DOHH2 (cell line): ENCODE measurements around the gene GARNL3.

ENCODE experiments used
- H3F3A ChIP-seq: fragments of 200-600 bp; sonication (generic), shearing (Covaris generic); 2 replicates; pipeline ENCODE4 v1.6.0; 2016; ENCODE audit warnings: antibody characterized with exemption, mild to moderate bottlenecking; ENCODE audit not compliant: control insufficient read depth, insufficient read depth
- H3K27ac ChIP-seq: fragments of 200-600 bp; sonication (generic); 2 replicates; pipeline ENCODE4 v1.5.1; 2014; ENCODE audit warnings: low read depth, mild to moderate bottlenecking, low read length, moderate library complexity
- H3K27me3 ChIP-seq: fragments of 200-600 bp; sonication (generic); 2 replicates; pipeline ENCODE4 v1.6.1; 2014; ENCODE audit warnings: mild to moderate bottlenecking, low read length, mixed read lengths; ENCODE audit not compliant: control insufficient read depth
- H3K36me3 ChIP-seq: fragments of 200-600 bp; sonication (generic); 2 replicates; pipeline ENCODE4 v1.6.1; 2014; ENCODE audit warnings: mild to moderate bottlenecking, low read length, moderate library complexity, mixed read lengths; ENCODE audit not compliant: control insufficient read depth
- H3K4me1 ChIP-seq: fragments of 200-600 bp; sonication (generic); 2 replicates; pipeline ENCODE4 v1.6.1; 2014; ENCODE audit warnings: mild to moderate bottlenecking, low read length, mixed read lengths; ENCODE audit not compliant: control insufficient read depth
- H3K4me2 ChIP-seq: fragments of 200-600 bp; sonication (generic); 2 replicates; pipeline ENCODE4 v1.6.0; 2014; ENCODE audit warnings: mild to moderate bottlenecking, low read length, moderate library complexity
- H3K4me3 ChIP-seq: fragments of 200-600 bp; sonication (generic); 2 replicates; pipeline ENCODE4 v1.5.1; 2014; ENCODE audit warnings: mild to moderate bottlenecking, low read length, mixed read lengths
- H3K79me2 ChIP-seq: fragments of 200-600 bp; sonication (generic); 2 replicates; pipeline ENCODE4 v1.6.1; 2014; ENCODE audit warnings: mild to moderate bottlenecking, low read length, mixed read lengths; ENCODE audit not compliant: control insufficient read depth
- H3K9me2 ChIP-seq: fragments of 200-600 bp; sonication (generic); replicated peaks from 2 replicates; pipeline ENCODE4 v1.6.1; 2014; ENCODE audit warnings: mild to moderate bottlenecking, low read length, mixed read lengths; ENCODE audit not compliant: control insufficient read depth
- H3K9me3 ChIP-seq: fragments of 200-600 bp; sonication (generic); 2 replicates; pipeline ENCODE4 v1.6.1; 2014; ENCODE audit warnings: antibody characterized with exemption, low read length, mixed read lengths; ENCODE audit not compliant: control insufficient read depth, insufficient read depth
- H4K20me1 ChIP-seq: fragments of 200-600 bp; sonication (generic); 2 replicates; pipeline ENCODE4 v1.6.0; 2014; ENCODE audit warnings: low read depth, mild to moderate bottlenecking, antibody characterized with exemption, low read length, moderate library complexity; ENCODE audit not compliant: control insufficient read depth, insufficient read depth
- EZH2phosphoT487 ChIP-seq: fragments of 200-600 bp; sonication (generic); IDR thresholded peaks from 2 replicates; pipeline ENCODE4 v1.6.1; 2017; ENCODE audit warnings: borderline replicate concordance, mild to moderate bottlenecking, antibody characterized with exemption, low read length, moderate library complexity, mixed read lengths
- TF ChIP-seq, protein P1 (sequence below): fragments of 200-600 bp; sonication (generic); IDR thresholded peaks from one replicate; pipeline ENCODE4 v1.5.1; 2014; ENCODE audit warnings: antibody characterized with exemption, mild to moderate bottlenecking, low read depth, low read length; ENCODE audit not compliant: poor library complexity, severe bottlenecking

GARNL3 gene

DNA sequence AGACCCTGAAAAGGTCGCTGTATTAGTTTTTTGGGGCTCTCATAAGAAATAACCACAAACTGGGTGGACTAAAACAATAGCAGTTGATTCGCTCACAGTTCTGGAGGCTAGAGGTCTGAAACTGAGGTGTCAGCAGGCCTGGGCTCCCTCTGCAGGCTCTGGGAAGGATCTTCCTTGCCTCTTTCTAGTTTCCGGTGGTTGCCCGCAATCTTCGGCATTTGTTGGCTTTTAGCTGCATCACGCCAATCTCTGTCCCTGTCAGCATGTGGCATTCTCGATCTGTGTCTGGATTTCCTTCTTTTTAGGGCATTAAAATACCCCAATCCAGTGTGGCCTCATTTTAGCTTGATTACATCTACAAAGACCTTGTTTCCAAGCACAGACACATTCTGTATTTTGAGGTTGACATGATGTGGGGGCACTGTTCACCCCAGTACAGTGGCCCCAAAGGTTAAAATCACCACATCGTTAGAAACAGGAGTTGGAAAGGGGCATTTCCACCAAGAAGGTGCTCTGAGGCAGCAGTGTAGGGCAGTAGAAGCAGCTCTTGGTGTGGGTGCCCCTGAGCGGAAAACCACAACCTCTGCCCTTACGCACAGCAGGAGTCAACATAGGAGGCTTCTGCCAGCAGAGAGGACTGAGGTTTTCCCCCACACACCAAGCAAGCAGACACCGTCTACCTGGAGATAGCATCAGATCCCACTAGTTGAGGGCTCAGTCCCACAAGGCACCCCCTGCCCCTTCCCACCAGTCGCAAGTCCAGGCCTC, 173.1 kb downstream of the GARNL3 start:
- no peaks in the 10 kb centered on the region for H3K79me2 ChIP-seq
- 0 out of 2 replicates have a peak, but pooled peaks cover under 1% of the 10 kb centered on the region for H3F3A ChIP-seq
- no peaks in the 10 kb centered on the region for H3K27me3 ChIP-seq
- H3K9me2 ChIP-seq = no peaks in the 10 kb centered on the region
- H4K20me1 ChIP-seq = no peaks in the 10 kb centered on the region
- no peak overlapping the region for H3K27ac ChIP-seq
- H3K4me1 ChIP-seq = no peaks in the 10 kb centered on the region
- no peak overlapping the region for H3K4me2 ChIP-seq
- H3K9me3 ChIP-seq = no peaks in the 10 kb centered on the region
- H3K4me3 ChIP-seq = no peak overlapping the region
- H3K36me3 ChIP-seq = peaks cover 76% of the 10 kb centered on the region
- no peak for TF ChIP-seq EZH2phosphoT487

DNA sequence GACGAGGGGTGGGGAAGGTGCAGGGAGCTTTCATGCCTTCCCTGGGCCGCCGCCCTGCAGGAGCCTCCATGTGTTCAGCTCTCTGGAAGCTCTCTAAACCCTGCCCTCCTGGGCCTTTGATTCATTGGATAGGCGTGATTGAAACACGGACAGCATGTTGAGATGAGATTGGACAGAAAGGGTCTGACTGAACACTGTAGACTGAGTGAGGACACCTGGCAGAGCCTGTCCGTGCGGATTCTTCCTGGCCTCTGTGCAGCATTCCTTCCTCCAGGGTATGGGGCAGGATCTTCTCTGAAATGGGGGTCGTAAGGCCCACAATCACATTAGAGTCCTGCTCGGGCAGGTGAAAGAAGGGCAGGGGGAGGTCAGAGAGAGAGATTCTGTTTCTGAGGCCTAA, 173.8 kb downstream of the GARNL3 start:
- Histone ChIP-seq H3K36me3 (peaks cover 75% of the 10 kb centered on the region), H3K79me2 (no peaks in the 10 kb centered on the region), H3K27me3 (no peaks in the 10 kb centered on the region), H3K4me2 (no peak overlapping the region), H3K4me3 (no peak overlapping the region), H3F3A (peaks cover 6% of the 10 kb centered on the region; the same call in 1 of the 2 replicates), H3K27ac (no peak overlapping the region), H3K9me3 (no peaks in the 10 kb centered on the region), H4K20me1 (no peaks in the 10 kb centered on the region), H3K9me2 (no peaks in the 10 kb centered on the region), H3K4me1 (no peaks in the 10 kb centered on the region)
- TF ChIP-seq, protein P1, sequence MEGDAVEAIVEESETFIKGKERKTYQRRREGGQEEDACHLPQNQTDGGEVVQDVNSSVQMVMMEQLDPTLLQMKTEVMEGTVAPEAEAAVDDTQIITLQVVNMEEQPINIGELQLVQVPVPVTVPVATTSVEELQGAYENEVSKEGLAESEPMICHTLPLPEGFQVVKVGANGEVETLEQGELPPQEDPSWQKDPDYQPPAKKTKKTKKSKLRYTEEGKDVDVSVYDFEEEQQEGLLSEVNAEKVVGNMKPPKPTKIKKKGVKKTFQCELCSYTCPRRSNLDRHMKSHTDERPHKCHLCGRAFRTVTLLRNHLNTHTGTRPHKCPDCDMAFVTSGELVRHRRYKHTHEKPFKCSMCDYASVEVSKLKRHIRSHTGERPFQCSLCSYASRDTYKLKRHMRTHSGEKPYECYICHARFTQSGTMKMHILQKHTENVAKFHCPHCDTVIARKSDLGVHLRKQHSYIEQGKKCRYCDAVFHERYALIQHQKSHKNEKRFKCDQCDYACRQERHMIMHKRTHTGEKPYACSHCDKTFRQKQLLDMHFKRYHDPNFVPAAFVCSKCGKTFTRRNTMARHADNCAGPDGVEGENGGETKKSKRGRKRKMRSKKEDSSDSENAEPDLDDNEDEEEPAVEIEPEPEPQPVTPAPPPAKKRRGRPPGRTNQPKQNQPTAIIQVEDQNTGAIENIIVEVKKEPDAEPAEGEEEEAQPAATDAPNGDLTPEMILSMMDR = no peak
- no peak for TF ChIP-seq EZH2phosphoT487
